Esophagus muscularis mucosa (tissue), 4 donors: ENCODE data around the gene RNF149.
"Not testable (repeated sequence)": the region's sequence is repeated elsewhere in the genome, so short reads cannot be mapped to it uniquely, and the experiment has no call there.

ENCODE experiments used
- CTCF ChIP-seq, 3 experiments: fragments of 200-600 bp in 2 of 3; fragments of 450-650 bp in 1 of 3; sonication (generic) in 2 of 3; IDR thresholded peaks; one replicate each; pipeline ENCODE4 v1.5.1; 2017 to 2019; ENCODE audit warnings: antibody characterized with exemption in 3 of 3, mild to moderate bottlenecking in 2 of 3, moderate library complexity in 1 of 3
- EP300 ChIP-seq: sonication (generic); formaldehyde crosslinking; IDR thresholded peaks from one replicate; pipeline ENCODE4 v1.6.1; 2017; ENCODE audit warnings: antibody characterized with exemption
- POLR2A ChIP-seq: fragments of 450-650 bp; IDR thresholded peaks from one replicate; pipeline ENCODE4 v1.6.1; 2017; ENCODE audit warnings: antibody characterized with exemption, moderate library complexity, mild to moderate bottlenecking, low read depth
- POLR2AphosphoS5 ChIP-seq, 2 donors: sonication (generic); formaldehyde crosslinking; IDR thresholded peaks; one replicate each; pipeline ENCODE4 v1.6.1; 2017; ENCODE audit warnings: antibody characterized with exemption in 2 of 2

GRCh38 chr2:101245468-101245867 lies 63.0 kb downstream of the RNF149 start:
- not testable (repeated sequence) for TF ChIP-seq POLR2AphosphoS5 (IDR thresholded peaks at IDR 0.05); CTCF (IDR thresholded peaks at IDR 0.05); EP300; POLR2A
